HEK293T (cell line): Measurements from ENCODE around the gene PTPN11.

Source experiments
- ELF4 ChIP-seq: fragments of 450-650 bp; IDR thresholded peaks from 2 replicates; pipeline ENCODE4 v1.6.1; 2017; ENCODE audit warnings: antibody characterized with exemption
- FOXM1 ChIP-seq: fragments of 450-650 bp; IDR thresholded peaks from 2 replicates; pipeline ENCODE4 v1.6.1; 2017; ENCODE audit warnings: mild to moderate bottlenecking, borderline replicate concordance
- PKNOX1 ChIP-seq: fragments of 450-650 bp; IDR thresholded peaks from 2 replicates; pipeline ENCODE4 v1.6.1; 2016

- no peak for TF ChIP-seq FOXM1
- TF ChIP-seq ELF4: no peak
- no peak for TF ChIP-seq PKNOX1
Measured at GRCh38 chr12:112370199-112370598, 48.5 kb upstream of the PTPN11 start.
